B cell (primary cell): ENCODE measurements around the gene CROT.

Experiments used
- CTCF ChIP-seq: fragments of 200-600 bp; IDR thresholded peaks from one replicate; pipeline ENCODE4 v1.8.0; 2022; ENCODE audit warnings: antibody characterized with exemption, mild to moderate bottlenecking
- EZH2 ChIP-seq: IDR thresholded peaks from 2 replicates; pipeline ENCODE4 v1.6.1; 2012; ENCODE audit warnings: borderline replicate concordance, low read depth, mild to moderate bottlenecking, moderate library complexity, low read length; ENCODE audit not compliant: insufficient read depth, poor library complexity, severe bottlenecking

GRCh38 chr7:87447116-87447635, 101.7 kb downstream of the CROT start:
- TF ChIP-seq CTCF (no peak), EZH2 (no peak)
